Uterus (tissue), 4 donors: ENCODE data around the gene CSNK2A1. TPM values are rescaled to one million over a fixed set of nuclear protein-coding genes. Genes with fewer than 3 reads are reported as not detected.

Experiments
- DNase-seq, 2 donors: peaks; one replicate each; pipeline ENCODE4 v3.0.0-alpha.2; 2019 to 2020
- H3K27ac ChIP-seq, 2 donors: fragments of 200-600 bp; sonication (generic); 1 replicate in 1 of 2; 2 replicates in 1 of 2; pipeline ENCODE4 v1.5.1; 2016 to 2018
- H3K27me3 ChIP-seq, 2 donors: fragments of 200-600 bp; sonication (generic); one replicate each; pipeline ENCODE4 v1.5.1; 2018 to 2019; ENCODE audit warnings: control low read depth in 1 of 2
- H3K36me3 ChIP-seq, 2 donors: fragments of 200-600 bp; sonication (generic); one replicate each; pipeline ENCODE4 v1.5.1; 2019; ENCODE audit warnings: control low read depth in 1 of 2
- H3K4me1 ChIP-seq, 2 donors: fragments of 200-600 bp; sonication (generic); one replicate each; pipeline ENCODE4 v1.5.1; 2018 to 2019; ENCODE audit warnings: control low read depth in 1 of 2
- H3K4me3 ChIP-seq, 2 donors: fragments of 200-600 bp; sonication (generic); 1 replicate in 1 of 2; 2 replicates in 1 of 2; pipeline ENCODE4 v1.5.1; 2018 to 2019; ENCODE audit warnings: mild to moderate bottlenecking in 1 of 2
- H3K9me3 ChIP-seq, 2 donors: fragments of 200-600 bp; sonication (generic); one replicate each; pipeline ENCODE4 v1.5.1; 2019; ENCODE audit warnings: control low read depth in 1 of 2
- CTCF ChIP-seq, 4 experiments: fragments of 200-600 bp in 2 of 4; fragments of 450-650 bp in 2 of 4; sonication (generic) in 2 of 4; IDR thresholded peaks; one replicate each; pipeline ENCODE4 v1.5.1; 2016 to 2019; ENCODE audit warnings: antibody characterized with exemption in 4 of 4, mild to moderate bottlenecking in 2 of 4, moderate library complexity in 1 of 4
- POLR2A ChIP-seq, 2 donors: fragments of 450-650 bp; IDR thresholded peaks; one replicate each; pipeline ENCODE4 v1.6.1; 2016; ENCODE audit warnings: antibody characterized with exemption in 2 of 2, mild to moderate bottlenecking in 1 of 2, moderate library complexity in 1 of 2
- intact Hi-C: fragments of 100-400 bp; cut with DNase I; formaldehyde crosslinking; loops from one replicate; pipeline ENCODE4 v1.15.1; 2023; ENCODE audit warnings: low total_unique reads
- total RNA-seq, 4 donors: library from RNA; depleted of rRNA in 3 of 4; stranded (reverse); fragments of >200 nt in 3 of 4; gene quantifications; one replicate each; pipeline versions ENCODE4 v1.1.0 to v1.2.4, GENCODE V29; 2014 to 2023
- donor health status: DM: yes; HTN: yes; CAD: no.

CSNK2A1 gene
- total RNA-seq, 4 donors from 2014 or later, result 48.2 to 207 (median 85.8) TPM

DNA sequence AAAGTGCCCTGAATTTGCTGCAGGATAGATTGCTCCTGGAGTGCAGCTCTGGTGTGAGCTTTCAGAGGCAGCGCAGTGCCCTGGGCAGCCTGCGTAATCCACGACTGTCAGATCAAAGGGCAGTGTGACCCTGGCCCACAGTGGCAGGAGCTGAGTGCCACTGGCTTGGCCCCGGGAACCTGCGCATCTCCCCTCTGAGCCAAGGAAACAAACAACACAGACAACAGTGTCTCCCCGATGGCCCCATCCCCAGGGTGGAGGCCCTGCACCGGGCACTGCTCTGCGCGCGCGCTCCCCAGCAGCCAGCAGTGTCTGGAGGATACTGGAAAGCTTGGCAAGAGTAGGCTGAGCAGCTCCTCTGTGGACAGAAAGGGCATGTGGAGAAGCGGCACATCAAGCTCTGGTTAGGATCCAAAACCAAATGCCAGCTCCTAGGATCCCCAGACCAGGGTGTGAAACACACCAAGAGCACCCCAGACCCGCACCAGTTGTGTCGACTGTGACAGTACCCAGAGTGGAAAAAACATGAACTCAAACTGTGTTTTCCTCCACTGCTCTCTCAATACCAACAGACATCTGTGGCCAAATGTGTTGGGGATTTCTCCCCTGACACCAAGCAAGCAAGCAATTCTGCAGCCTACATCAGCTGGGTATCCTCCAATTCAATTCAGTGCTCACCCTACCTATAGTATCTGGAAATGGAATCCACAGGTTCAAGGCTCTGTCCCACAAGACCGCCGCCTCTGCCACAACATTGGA lies 108.8 kb downstream of the CSNK2A1 start:
- H3K4me3 ChIP-seq, result no peak overlapping the region
- no peaks in the 10 kb centered on the region for H3K4me1 ChIP-seq
- H3K36me3 ChIP-seq, result no peaks in the 10 kb centered on the region
- no peaks in the 10 kb centered on the region for H3K9me3 ChIP-seq
- TF ChIP-seq CTCF (IDR thresholded peaks at IDR 0.05) (no peak), POLR2A (IDR thresholded peaks at IDR 0.05) (no peak)
- DNase-seq, result no peak
- intact Hi-C loops, result no loop called here
- no peak overlapping the region for H3K27ac ChIP-seq
- no peaks in the 10 kb centered on the region for H3K27me3 ChIP-seq

GRCh38 chr20:434221-434620 lies 109.4 kb downstream of the CSNK2A1 start:
- intact Hi-C loops, result no loop called here
- H3K4me3 ChIP-seq, result no peak overlapping the region
- TF ChIP-seq CTCF (IDR thresholded peaks at IDR 0.05), result no peak
- no peak for TF ChIP-seq POLR2A (IDR thresholded peaks at IDR 0.05)
- no peaks in the 10 kb centered on the region for H3K9me3 ChIP-seq
- no peaks in the 10 kb centered on the region for H3K4me1 ChIP-seq
- no peaks in the 10 kb centered on the region for H3K36me3 ChIP-seq
- no peak for DNase-seq
- H3K27ac ChIP-seq, result no peak overlapping the region
- H3K27me3 ChIP-seq, result no peaks in the 10 kb centered on the region

DNA sequence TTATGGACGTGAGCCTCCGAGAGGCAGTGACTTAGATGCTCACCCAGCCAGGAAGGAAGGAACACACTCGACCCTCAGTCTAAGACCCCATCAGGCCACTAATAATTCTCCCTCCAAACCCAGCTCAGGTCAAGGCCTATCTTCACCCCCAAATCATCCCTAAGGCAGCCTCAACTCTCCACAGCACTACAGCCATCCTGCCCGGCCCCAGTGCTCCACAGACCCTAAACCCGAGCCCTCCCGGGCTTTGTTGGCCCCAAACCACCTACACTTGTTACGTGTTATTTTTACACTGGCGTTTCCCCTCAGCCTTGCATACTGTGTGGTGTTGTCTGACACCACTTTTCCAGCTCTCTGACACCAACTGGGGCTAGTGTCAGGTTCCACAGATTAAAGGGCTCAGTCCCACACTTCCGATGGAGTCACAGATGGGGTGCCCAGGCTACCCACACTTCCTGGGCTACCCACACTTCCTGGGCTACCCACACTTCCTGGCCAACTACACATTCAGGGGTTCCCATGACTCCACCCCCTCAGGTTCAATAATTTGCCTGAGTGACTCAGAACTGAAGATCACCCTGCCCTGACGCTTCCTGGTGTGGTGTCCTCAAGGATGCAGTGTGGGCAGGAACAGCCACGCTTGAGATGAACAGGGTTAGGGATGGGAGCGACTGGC lies 110.2 kb downstream of the CSNK2A1 start:
- Histone ChIP-seq H3K27ac (no peak overlapping the region), H3K36me3 (no peaks in the 10 kb centered on the region), H3K9me3 (no peaks in the 10 kb centered on the region), H3K27me3 (no peaks in the 10 kb centered on the region), H3K4me1 (no peaks in the 10 kb centered on the region), H3K4me3 (no peak overlapping the region)
- TF ChIP-seq POLR2A (IDR thresholded peaks at IDR 0.05) (no peak), CTCF (IDR thresholded peaks at IDR 0.05) (no peak)
- no peak for DNase-seq
- intact Hi-C loops, result no loop called here

GRCh38 chr20:432677-433299 lies 110.8 kb downstream of the CSNK2A1 start:
- H3K27me3 ChIP-seq, result no peaks in the 10 kb centered on the region
- no peaks in the 10 kb centered on the region for H3K36me3 ChIP-seq
- no peaks in the 10 kb centered on the region for H3K4me1 ChIP-seq
- no peaks in the 10 kb centered on the region for H3K9me3 ChIP-seq
- intact Hi-C loops, result no loop called here
- no peak overlapping the region for H3K27ac ChIP-seq
- no peak overlapping the region for H3K4me3 ChIP-seq
- TF ChIP-seq CTCF (IDR thresholded peaks at IDR 0.05) (no peak), POLR2A (IDR thresholded peaks at IDR 0.05) (no peak)
- no peak for DNase-seq

- intact Hi-C loops, result no loop called here
- Histone ChIP-seq H3K27me3 (no peaks in the 10 kb centered on the region), H3K4me3 (no peak overlapping the region), H3K36me3 (no peaks in the 10 kb centered on the region), H3K4me1 (no peaks in the 10 kb centered on the region), H3K9me3 (no peaks in the 10 kb centered on the region), H3K27ac (no peak overlapping the region)
- no peak for DNase-seq
- TF ChIP-seq POLR2A (IDR thresholded peaks at IDR 0.05), result no peak
- TF ChIP-seq CTCF (IDR thresholded peaks at IDR 0.05), result no peak
Observed at GRCh38 chr20:432208-432607, 111.4 kb downstream of the CSNK2A1 start.
